DOHH2 (cell line): ENCODE data around the gene SFRP5.

Source experiments
- H3F3A ChIP-seq: fragments of 200-600 bp; sonication (generic), shearing (Covaris generic); 2 replicates; pipeline ENCODE4 v1.6.0; 2016; ENCODE audit warnings: antibody characterized with exemption, mild to moderate bottlenecking; ENCODE audit not compliant: control insufficient read depth, insufficient read depth
- H3K27ac ChIP-seq: fragments of 200-600 bp; sonication (generic); 2 replicates; pipeline ENCODE4 v1.5.1; 2014; ENCODE audit warnings: low read depth, mild to moderate bottlenecking, low read length, moderate library complexity
- H3K27me3 ChIP-seq: fragments of 200-600 bp; sonication (generic); 2 replicates; pipeline ENCODE4 v1.6.1; 2014; ENCODE audit warnings: mild to moderate bottlenecking, low read length, mixed read lengths; ENCODE audit not compliant: control insufficient read depth
- H3K36me3 ChIP-seq: fragments of 200-600 bp; sonication (generic); 2 replicates; pipeline ENCODE4 v1.6.1; 2014; ENCODE audit warnings: mild to moderate bottlenecking, low read length, moderate library complexity, mixed read lengths; ENCODE audit not compliant: control insufficient read depth
- H3K4me1 ChIP-seq: fragments of 200-600 bp; sonication (generic); 2 replicates; pipeline ENCODE4 v1.6.1; 2014; ENCODE audit warnings: mild to moderate bottlenecking, low read length, mixed read lengths; ENCODE audit not compliant: control insufficient read depth
- H3K4me2 ChIP-seq: fragments of 200-600 bp; sonication (generic); 2 replicates; pipeline ENCODE4 v1.6.0; 2014; ENCODE audit warnings: mild to moderate bottlenecking, low read length, moderate library complexity
- H3K4me3 ChIP-seq: fragments of 200-600 bp; sonication (generic); 2 replicates; pipeline ENCODE4 v1.5.1; 2014; ENCODE audit warnings: mild to moderate bottlenecking, low read length, mixed read lengths
- H3K79me2 ChIP-seq: fragments of 200-600 bp; sonication (generic); 2 replicates; pipeline ENCODE4 v1.6.1; 2014; ENCODE audit warnings: mild to moderate bottlenecking, low read length, mixed read lengths; ENCODE audit not compliant: control insufficient read depth
- H3K9me2 ChIP-seq: fragments of 200-600 bp; sonication (generic); replicated peaks from 2 replicates; pipeline ENCODE4 v1.6.1; 2014; ENCODE audit warnings: mild to moderate bottlenecking, low read length, mixed read lengths; ENCODE audit not compliant: control insufficient read depth
- H3K9me3 ChIP-seq: fragments of 200-600 bp; sonication (generic); 2 replicates; pipeline ENCODE4 v1.6.1; 2014; ENCODE audit warnings: antibody characterized with exemption, low read length, mixed read lengths; ENCODE audit not compliant: control insufficient read depth, insufficient read depth
- H4K20me1 ChIP-seq: fragments of 200-600 bp; sonication (generic); 2 replicates; pipeline ENCODE4 v1.6.0; 2014; ENCODE audit warnings: low read depth, mild to moderate bottlenecking, antibody characterized with exemption, low read length, moderate library complexity; ENCODE audit not compliant: control insufficient read depth, insufficient read depth
- EZH2phosphoT487 ChIP-seq: fragments of 200-600 bp; sonication (generic); IDR thresholded peaks from 2 replicates; pipeline ENCODE4 v1.6.1; 2017; ENCODE audit warnings: borderline replicate concordance, mild to moderate bottlenecking, antibody characterized with exemption, low read length, moderate library complexity, mixed read lengths
- TF ChIP-seq, protein P1 (sequence below): fragments of 200-600 bp; sonication (generic); IDR thresholded peaks from one replicate; pipeline ENCODE4 v1.5.1; 2014; ENCODE audit warnings: antibody characterized with exemption, mild to moderate bottlenecking, low read depth, low read length; ENCODE audit not compliant: poor library complexity, severe bottlenecking

SFRP5 gene

DNA sequence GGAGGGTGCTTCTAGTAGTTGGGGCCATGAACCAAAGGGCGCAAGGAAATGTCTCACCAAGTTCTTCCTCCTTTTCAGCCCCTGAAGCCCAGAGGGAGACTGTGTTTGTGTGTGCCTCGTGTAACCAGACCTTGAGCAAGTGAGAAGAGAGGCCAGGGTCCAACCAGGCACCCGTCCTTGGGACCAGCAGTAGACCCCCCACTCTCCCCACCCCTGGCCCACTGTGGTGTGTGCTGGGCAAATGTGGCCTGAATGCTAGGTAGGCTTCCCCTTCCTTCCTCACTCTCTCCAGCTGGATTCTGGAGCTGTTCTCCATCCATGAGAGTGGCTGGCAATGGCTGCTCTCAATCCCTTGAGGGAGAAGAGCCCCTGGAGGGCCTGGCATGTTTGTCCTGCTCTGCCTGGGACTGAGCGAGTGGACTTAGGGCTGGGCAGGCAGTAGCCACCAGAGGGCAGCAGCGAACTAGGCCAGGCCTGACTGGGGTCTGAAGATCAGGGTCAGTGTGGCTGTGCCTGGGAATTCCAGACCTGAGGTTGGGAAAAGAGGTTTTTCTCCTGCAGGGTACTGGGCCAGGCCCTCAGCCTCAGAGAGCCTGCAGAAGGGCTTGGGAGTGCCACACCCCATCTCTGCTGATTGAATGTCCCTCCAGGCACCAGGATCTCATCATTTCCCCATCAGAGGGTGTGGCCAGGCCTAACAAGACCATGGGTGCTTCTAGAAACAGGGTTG lies 12.5 kb downstream of the SFRP5 start:
- Histone ChIP-seq H3K79me2 (no peaks in the 10 kb centered on the region), H3K9me3 (no peaks in the 10 kb centered on the region), H3K4me2 (no peak overlapping the region), H3K9me2 (no peaks in the 10 kb centered on the region), H3K27me3 (no peaks in the 10 kb centered on the region), H3F3A (no peaks in the 10 kb centered on the region; the same call in 1 of the 2 replicates), H3K36me3 (peaks cover 68% of the 10 kb centered on the region), H4K20me1 (no peaks in the 10 kb centered on the region), H3K27ac (no peak overlapping the region), H3K4me3 (no peak overlapping the region), H3K4me1 (peaks cover 14% of the 10 kb centered on the region)
- TF ChIP-seq EZH2phosphoT487 = no peak
- TF ChIP-seq, protein P1, sequence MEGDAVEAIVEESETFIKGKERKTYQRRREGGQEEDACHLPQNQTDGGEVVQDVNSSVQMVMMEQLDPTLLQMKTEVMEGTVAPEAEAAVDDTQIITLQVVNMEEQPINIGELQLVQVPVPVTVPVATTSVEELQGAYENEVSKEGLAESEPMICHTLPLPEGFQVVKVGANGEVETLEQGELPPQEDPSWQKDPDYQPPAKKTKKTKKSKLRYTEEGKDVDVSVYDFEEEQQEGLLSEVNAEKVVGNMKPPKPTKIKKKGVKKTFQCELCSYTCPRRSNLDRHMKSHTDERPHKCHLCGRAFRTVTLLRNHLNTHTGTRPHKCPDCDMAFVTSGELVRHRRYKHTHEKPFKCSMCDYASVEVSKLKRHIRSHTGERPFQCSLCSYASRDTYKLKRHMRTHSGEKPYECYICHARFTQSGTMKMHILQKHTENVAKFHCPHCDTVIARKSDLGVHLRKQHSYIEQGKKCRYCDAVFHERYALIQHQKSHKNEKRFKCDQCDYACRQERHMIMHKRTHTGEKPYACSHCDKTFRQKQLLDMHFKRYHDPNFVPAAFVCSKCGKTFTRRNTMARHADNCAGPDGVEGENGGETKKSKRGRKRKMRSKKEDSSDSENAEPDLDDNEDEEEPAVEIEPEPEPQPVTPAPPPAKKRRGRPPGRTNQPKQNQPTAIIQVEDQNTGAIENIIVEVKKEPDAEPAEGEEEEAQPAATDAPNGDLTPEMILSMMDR = peak; percentile 76

DNA sequence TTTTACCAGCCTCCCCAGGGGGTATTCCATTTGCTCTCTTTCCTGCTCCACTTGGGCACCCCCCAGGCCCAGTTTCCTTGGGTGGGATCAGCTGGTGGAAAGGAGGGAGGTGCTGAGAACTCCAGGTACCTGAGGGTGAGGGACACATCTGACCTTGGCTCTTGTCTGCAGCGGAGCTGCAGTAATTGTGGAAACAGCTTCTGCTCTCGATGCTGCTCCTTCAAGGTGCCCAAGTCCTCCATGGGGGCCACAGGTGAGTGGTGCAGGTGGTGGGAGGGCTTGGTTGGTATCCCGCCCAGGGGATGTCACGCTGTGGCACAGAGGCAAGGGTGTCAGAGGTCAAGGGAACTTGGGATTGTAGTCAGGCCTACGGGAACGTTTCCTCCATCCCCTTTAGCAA lies 14.3 kb downstream of the SFRP5 start:
- Histone ChIP-seq H4K20me1 (no peaks in the 10 kb centered on the region), H3K36me3 (peaks cover 84% of the 10 kb centered on the region), H3K9me2 (no peaks in the 10 kb centered on the region), H3K27ac (no peak overlapping the region), H3K4me3 (no peak overlapping the region), H3K4me2 (no peak overlapping the region), H3K9me3 (no peaks in the 10 kb centered on the region), H3K79me2 (no peaks in the 10 kb centered on the region), H3F3A (no peaks in the 10 kb centered on the region), H3K27me3 (no peaks in the 10 kb centered on the region), H3K4me1 (no peaks in the 10 kb centered on the region)
- TF ChIP-seq, protein P1 = no peak
- no peak for TF ChIP-seq EZH2phosphoT487

DNA sequence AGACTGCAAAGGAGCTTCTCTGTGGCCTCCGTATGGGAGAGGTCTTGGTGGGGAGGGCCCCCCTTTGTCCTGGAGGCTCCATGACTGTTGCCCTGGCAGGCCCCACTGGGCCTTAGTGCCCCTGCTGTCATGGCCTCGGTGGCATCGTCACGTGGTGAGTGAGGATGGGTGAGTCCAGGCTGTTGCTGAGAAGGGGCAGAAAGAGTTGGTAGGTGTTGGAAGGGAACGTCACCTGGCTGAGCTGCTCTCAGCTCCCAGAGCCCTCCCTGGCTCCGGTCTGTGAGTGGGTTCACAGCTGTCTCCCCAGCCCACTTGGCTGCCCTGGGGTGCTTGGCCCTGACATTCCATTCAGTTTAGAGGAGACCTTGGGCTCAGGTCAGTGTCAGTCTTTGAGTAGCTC lies 16.1 kb downstream of the SFRP5 start:
- no peaks in the 10 kb centered on the region for H3F3A ChIP-seq
- H3K27me3 ChIP-seq = no peaks in the 10 kb centered on the region
- H3K79me2 ChIP-seq = no peaks in the 10 kb centered on the region
- no peaks in the 10 kb centered on the region for H3K9me2 ChIP-seq
- no peaks in the 10 kb centered on the region for H3K4me1 ChIP-seq
- TF ChIP-seq, protein P1 = no peak
- no peak for TF ChIP-seq EZH2phosphoT487
- H3K27ac ChIP-seq = no peak overlapping the region
- H3K4me2 ChIP-seq = no peak overlapping the region
- H3K9me3 ChIP-seq = no peaks in the 10 kb centered on the region
- H4K20me1 ChIP-seq = no peaks in the 10 kb centered on the region
- no peak overlapping the region for H3K4me3 ChIP-seq
- peaks cover 87% of the 10 kb centered on the region for H3K36me3 ChIP-seq
